A549 (cell line): ENCODE measurements around the gene MALRD1. TPM values are rescaled to one million over a fixed set of nuclear protein-coding genes. Genes with fewer than 3 reads are reported as not detected.

ENCODE experiments used
- ATAC-seq, 2 experiments: fragments of 200-7000 bp in 1 of 2; fragments of >200 bp in 1 of 2; cut with Nextera tagmentation in 1 of 2; cut with Tn5 transposase in 1 of 2; 3 replicates each; pipeline versions ENCODE4 v1.8.0 to v1.9.1; 2018 to 2020; ENCODE audit warnings: mild to moderate bottlenecking in 1 of 2, moderate library complexity in 1 of 2
- CTCF ChIA-PET: fragments of 300-600 bp; sonication (Branson Sonifier 250); formaldehyde crosslinking; extraction: SDS; loops from one replicate; lab custom pipeline; 2021; ENCODE audit warnings: antibody characterized with exemption, inconsistent platforms; lab: Yijun Ruan, JAX
- POLR2A ChIA-PET: fragments of 350-600 bp; formaldehyde crosslinking; extraction: SDS; loops from one replicate; lab custom pipeline; 2021; ENCODE audit warnings: antibody characterized with exemption, inconsistent platforms; lab: Yijun Ruan, JAX
- DNase-seq, 2 experiments: peaks; one replicate each; pipeline versions ENCODE4 v3.0.0 to v3.0.0-alpha.2; 2011 to 2016; ENCODE audit warnings: low read depth in 1 of 2, low spot score in 1 of 2
- FAIRE-seq: peaks from 2 replicates; lab custom pipeline; 2011; peaks lifted over from hg19 to GRCh38; lab: Jason Lieb, UNC
- H3K27ac ChIP-seq, 2 experiments: fragments of >200 bp; sonication (Bioruptor Twin); formaldehyde crosslinking; 3 replicates each; pipeline ENCODE4 v1.5.1; 2016 to 2017
- H3K4me1 ChIP-seq: fragments of >200 bp; sonication (Bioruptor Twin); formaldehyde crosslinking; 3 replicates; pipeline ENCODE4 v1.6.1; 2016
- H3K4me2 ChIP-seq: fragments of >200 bp; sonication (Bioruptor Twin); formaldehyde crosslinking; 3 replicates; pipeline ENCODE4 v1.6.1; 2016
- H3K4me3 ChIP-seq: fragments of >200 bp; sonication (Bioruptor Twin); formaldehyde crosslinking; 3 replicates; pipeline ENCODE4 v1.5.1; 2016
- H3K9me3 ChIP-seq: fragments of >200 bp; sonication (Bioruptor Twin); formaldehyde crosslinking; 3 replicates; pipeline ENCODE4 v1.6.1; 2016
- BHLHE40 ChIP-seq: IDR thresholded peaks from 2 replicates; pipeline ENCODE4 v1.6.1; 2012; ENCODE audit warnings: low read depth, low read length, inconsistent platforms
- CBX2 ChIP-seq: fragments of 200-600 bp; sonication (generic); IDR thresholded peaks from 2 replicates; pipeline ENCODE4 v1.6.1; 2016; ENCODE audit warnings: low read depth, mild to moderate bottlenecking, borderline replicate concordance
- HES2 ChIP-seq: fragments of >200 bp; sonication (Bioruptor Twin); formaldehyde crosslinking; IDR thresholded peaks from 2 replicates; pipeline ENCODE4 v1.6.1; 2016
- HOXA7 ChIP-seq: fragments of 250-450 bp; sonication (Bioruptor Pico); IDR thresholded peaks from 2 replicates; pipeline ENCODE4 v1.5.0; 2020; ENCODE audit warnings: mild to moderate bottlenecking, moderate library complexity
- HOXB13 ChIP-seq: fragments of 250-450 bp; sonication (Bioruptor Pico); IDR thresholded peaks from 2 replicates; pipeline ENCODE4 v1.5.0; 2020; ENCODE audit warnings: low read depth, mild to moderate bottlenecking, moderate library complexity
- KDM1A ChIP-seq: fragments of 200-600 bp; sonication (generic); IDR thresholded peaks from 2 replicates; pipeline ENCODE4 v1.6.1; 2016; ENCODE audit warnings: low read depth, mild to moderate bottlenecking
- KDM5A ChIP-seq: fragments of 200-600 bp; sonication (generic); IDR thresholded peaks from 2 replicates; pipeline ENCODE4 v1.6.1; 2016; ENCODE audit warnings: antibody characterized with exemption, mild to moderate bottlenecking
- MAX ChIP-seq: IDR thresholded peaks from 2 replicates; pipeline ENCODE4 v1.6.1; 2012
- NR3C1 ChIP-seq: fragments of >200 bp; sonication (Bioruptor Twin); formaldehyde crosslinking; IDR thresholded peaks from 3 replicates; pipeline ENCODE4 v1.6.1; 2017
- RCOR1 ChIP-seq: fragments of 150-350 bp; IDR thresholded peaks from 2 replicates; pipeline ENCODE4 v1.6.1; 2014; ENCODE audit warnings: antibody characterized with exemption, low read length, low read depth
- RNF2 ChIP-seq: fragments of 200-600 bp; sonication (generic); IDR thresholded peaks from 2 replicates; pipeline ENCODE4 v1.6.1; 2016; ENCODE audit warnings: low read depth, mild to moderate bottlenecking, antibody characterized with exemption, moderate library complexity, borderline replicate concordance
- SREBF2 ChIP-seq: fragments of 450-650 bp; IDR thresholded peaks from 2 replicates; pipeline ENCODE4 v1.6.1; 2014; ENCODE audit warnings: mild to moderate bottlenecking, moderate library complexity
- USF2 ChIP-seq: fragments of 450-650 bp; IDR thresholded peaks from 2 replicates; pipeline ENCODE4 v1.6.1; 2014; ENCODE audit warnings: antibody characterized with exemption
- ZC3H11A ChIP-seq: fragments of 450-650 bp; IDR thresholded peaks from 2 replicates; pipeline ENCODE4 v1.6.1; 2014; ENCODE audit warnings: antibody characterized with exemption, mild to moderate bottlenecking
- WGBS: methylation state at CpG from one replicate; pipeline ENCODE4 v1.1.6; 2017; ENCODE audit errors: missing lambda C conversion rate; 5-methylcytosine and 5-hydroxymethylcytosine counted together
- polyA plus RNA-seq, 4 experiments: library from polyadenylated mRNA; depleted of rRNA in 3 of 4; stranded (reverse); fragments of >200 nt; fragmentation: RNase III in 1 of 4; extraction: RNeasy Plus Mini Kit Qiagen cat#74134 plus additional on column Dnase treatment in 1 of 4; gene quantifications; 2 replicates in 3 of 4; 3 replicates in 1 of 4; pipeline ENCODE4 v1.2.3, GENCODE V29; 2011 to 2017
- small RNA-seq, 6 experiments: library from RNA; depleted of rRNA; stranded (forward); fragments of <200 nt; gene quantifications; one replicate each; pipeline ENCODE3, GENCODE V24; 2012

MALRD1 gene
- polyA plus RNA-seq, 2 of the 4 experiments (the other 2 are of a cell fraction), result not detected

- no peaks in the 10 kb centered on the region for H3K4me1 ChIP-seq
- WGBS, result 53% methylated on average over 4 of the region's 4 CpGs
- no peak for ATAC-seq
- H3K4me2 ChIP-seq, result no peak overlapping the region
- H3K9me3 ChIP-seq, result no peaks in the 10 kb centered on the region
- ChIA-PET CTCF (no interaction called here), POLR2A (no interaction called here)
- no peak overlapping the region for H3K4me3 ChIP-seq
- DNase-seq, result no peak
- TF ChIP-seq HOXB13 (CRISPR knock-in tag) (no peak), ZC3H11A (no peak), NR3C1 (no peak), CBX2 (no peak), MAX (no peak), KDM1A (no peak), BHLHE40 (no peak), HES2 (no peak), RCOR1 (no peak), USF2 (no peak), SREBF2 (no peak), KDM5A (no peak), RNF2 (no peak), HOXA7 (CRISPR knock-in tag) (no peak)
- no peak for FAIRE-seq
- no peak overlapping the region for H3K27ac ChIP-seq
Measured at GRCh38 chr10:19783721-19784120, 735.1 kb downstream of the MALRD1 start.

Small RNAs within 50 kb of the gene (small RNA-seq; reads per million reads assigned to genes)
- gene AL354695.1 (0 reads per million in 6 experiments), gene HMGN1P20 (0 reads per million in 6 experiments), gene RF00012 (0 reads per million in 6 experiments), gene RNA5SP303 (0.08 to 15.3 (median 2.1) reads per million in 6 experiments)
